ENCODE data around the gene HNMT. TPM values are rescaled to one million over a fixed set of nuclear protein-coding genes. Genes with fewer than 3 reads are reported as not detected.

Gene HNMT
- total RNA-seq, 1 experiment from 2014 or later: 3.1 TPM

DNA sequence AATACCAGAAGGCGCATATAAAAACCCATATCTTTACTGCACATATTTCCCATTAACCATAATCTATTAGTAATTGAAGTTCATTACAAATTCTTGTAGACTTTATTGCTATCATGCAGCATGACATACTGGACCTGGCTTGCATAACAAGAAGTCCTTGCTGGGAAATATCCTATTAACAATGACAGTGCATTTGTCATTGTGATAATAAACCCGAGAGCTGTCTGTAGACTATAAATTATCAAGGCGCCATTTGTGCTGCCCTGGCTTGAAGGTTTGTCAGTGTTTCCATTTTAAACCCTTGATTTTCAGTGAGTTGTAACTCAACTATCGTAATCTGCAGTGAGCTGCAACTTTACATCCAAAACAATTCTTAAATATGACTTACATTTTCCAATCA, 59.0 kb downstream of the HNMT start (continued):
- TF ChIP-seq, protein P1, sequence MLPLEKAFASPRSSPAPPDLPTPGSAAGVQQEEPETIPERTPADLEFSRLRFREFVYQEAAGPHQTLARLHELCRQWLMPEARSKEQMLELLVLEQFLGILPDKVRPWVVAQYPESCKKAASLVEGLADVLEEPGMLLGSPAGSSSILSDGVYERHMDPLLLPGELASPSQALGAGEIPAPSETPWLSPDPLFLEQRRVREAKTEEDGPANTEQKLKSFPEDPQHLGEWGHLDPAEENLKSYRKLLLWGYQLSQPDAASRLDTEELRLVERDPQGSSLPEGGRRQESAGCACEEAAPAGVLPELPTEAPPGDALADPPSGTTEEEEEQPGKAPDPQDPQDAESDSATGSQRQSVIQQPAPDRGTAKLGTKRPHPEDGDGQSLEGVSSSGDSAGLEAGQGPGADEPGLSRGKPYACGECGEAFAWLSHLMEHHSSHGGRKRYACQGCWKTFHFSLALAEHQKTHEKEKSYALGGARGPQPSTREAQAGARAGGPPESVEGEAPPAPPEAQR (CRISPR knock-in tag; IDR thresholded peaks at IDR 0.05): no peak
- TF ChIP-seq SOX15 (CRISPR knock-in tag; IDR thresholded peaks at IDR 0.05): no peak

DNA sequence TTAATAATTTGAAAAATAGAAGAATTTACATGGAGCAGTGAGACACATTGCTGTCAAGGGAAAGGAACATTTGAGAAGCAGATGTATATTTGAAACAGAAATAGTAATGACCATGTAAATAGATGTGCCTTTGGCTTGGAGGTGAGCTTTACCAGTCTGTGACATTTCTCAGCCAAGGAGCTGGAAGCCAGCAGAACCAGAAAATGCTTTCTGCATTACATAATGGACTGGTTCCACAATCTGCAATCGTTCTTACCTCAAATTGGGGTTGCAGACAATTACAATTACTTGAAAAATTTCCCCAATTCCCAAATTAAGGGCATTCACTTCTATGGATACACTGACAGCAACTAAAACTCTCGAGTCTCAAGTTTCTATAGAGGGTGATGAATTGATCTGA, 59.7 kb downstream of the HNMT start:
- peaks cover 5% of the 10 kb centered on the region for H3K4me1 Mint-ChIP-seq
- CTCF ChIA-PET: interaction anchor here (0.8 kb wide), 1 partner anchor 135 kb away, joined by 3 read pairs; no protein-coding TSS in a partner anchor
- H3K4me3 Mint-ChIP-seq: no peak overlapping the region
- no peak overlapping the region for H3K27ac Mint-ChIP-seq
- H3K27me3 Mint-ChIP-seq (ENCODE audit: low read depth): no peaks in the 10 kb centered on the region
- no peaks in the 10 kb centered on the region for H3K36me3 Mint-ChIP-seq
- DNase-seq (ENCODE audit: low spot score): no peak
- no peak for ATAC-seq
- H3K9me3 Mint-ChIP-seq: no peaks in the 10 kb centered on the region
- POLR2A ChIA-PET: no interaction called here
- no peak for TF ChIP-seq ZNF671 (CRISPR knock-in tag; IDR thresholded peaks at IDR 0.05)
- no peak for TF ChIP-seq SMAD3 (CRISPR knock-in tag; IDR thresholded peaks at IDR 0.05; ENCODE audit: borderline replicate concordance)

DNA sequence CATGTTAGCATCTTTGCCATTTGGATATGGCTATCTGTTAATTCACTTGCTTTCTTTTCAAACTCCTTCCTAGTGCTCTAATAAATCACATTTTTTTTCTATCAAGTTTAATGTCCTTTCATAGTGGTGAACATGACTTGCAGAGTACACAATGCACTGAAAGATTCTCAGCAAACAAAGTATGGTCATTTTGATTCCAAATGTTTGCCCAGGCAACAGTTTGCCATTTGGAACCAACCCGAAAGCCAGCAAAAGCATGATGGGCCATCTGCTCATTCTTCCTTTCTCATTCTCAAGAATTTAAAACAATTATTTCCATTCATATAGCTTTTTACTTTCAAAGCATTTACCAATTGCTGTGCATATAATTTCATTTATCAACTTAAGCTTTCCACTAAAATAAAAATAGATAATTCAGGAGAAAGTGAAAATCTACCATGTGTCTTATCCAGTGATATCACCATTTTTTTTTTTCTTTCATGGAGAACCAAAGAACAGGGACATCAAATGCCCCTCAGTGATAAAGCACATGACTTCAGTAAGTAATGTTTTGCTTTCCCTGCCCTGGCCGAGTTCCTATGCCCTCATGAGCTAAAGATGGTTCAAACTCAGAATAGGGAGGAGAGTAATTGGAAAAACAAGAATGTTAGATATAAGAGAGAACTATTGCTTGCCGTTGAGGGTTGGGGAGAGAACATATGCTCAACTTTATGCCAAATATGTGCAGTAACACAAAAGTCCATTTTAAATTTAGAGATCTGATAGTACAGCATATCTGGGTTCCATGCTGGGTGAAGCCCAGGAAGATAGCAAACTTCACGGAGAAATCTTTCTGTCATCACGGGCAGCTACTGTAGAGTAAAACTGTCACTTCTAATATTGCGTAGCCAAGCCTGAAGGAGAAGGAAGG, 62.1 kb downstream of the HNMT start:
- TF ChIP-seq HMGA2 (CRISPR knock-in tag; IDR thresholded peaks at IDR 0.05): no peak
- no peak for TF ChIP-seq RORB (CRISPR knock-in tag; IDR thresholded peaks at IDR 0.05)
- no peak for TF ChIP-seq ZBTB21 (CRISPR knock-in tag; IDR thresholded peaks at IDR 0.05; ENCODE audit: borderline replicate concordance)
- no peak for TF ChIP-seq GTF2I (CRISPR knock-in tag; conservative IDR thresholded peaks at IDR 0.05)
- H3K4me3 Mint-ChIP-seq: no peak overlapping the region
- no peaks in the 10 kb centered on the region for H3K36me3 Mint-ChIP-seq
- peaks cover 5% of the 10 kb centered on the region for H3K4me1 Mint-ChIP-seq
- ChIA-PET CTCF (interaction anchor here (0.6 kb wide), 1 partner anchor 755 kb away, joined by 3 read pairs; no protein-coding TSS in a partner anchor), POLR2A (interaction anchor here (0.7 kb wide), 1 partner anchor 1808 kb away, joined by 5 read pairs; no protein-coding TSS in a partner anchor)
- no peaks in the 10 kb centered on the region for H3K9me3 Mint-ChIP-seq
- DNase-seq (ENCODE audit: low spot score) (no peak), ATAC-seq (no peak)
- no peaks in the 10 kb centered on the region for H3K27me3 Mint-ChIP-seq (ENCODE audit: low read depth)
- no peak overlapping the region for H3K27ac Mint-ChIP-seq

DNA sequence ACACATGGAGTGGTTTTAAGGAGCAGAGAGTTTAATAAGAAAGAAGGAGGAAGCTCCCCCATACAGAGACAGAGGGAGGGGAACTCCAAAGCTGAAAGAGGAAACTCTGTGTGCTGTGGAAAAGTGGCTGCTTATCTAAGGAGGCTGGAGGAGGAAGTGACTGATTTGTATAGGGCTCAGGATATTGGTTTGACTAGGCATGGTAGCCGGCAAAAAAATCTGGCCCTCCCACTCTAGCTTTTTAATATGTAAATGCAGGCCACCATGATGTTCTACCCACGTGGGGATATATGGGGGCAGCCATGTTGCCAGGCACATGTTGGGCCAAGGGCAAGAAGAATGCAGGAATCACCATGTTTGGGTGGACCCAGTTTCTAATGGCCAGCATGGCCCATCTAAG, 64.3 kb downstream of the HNMT start:
- Mint-ChIP-seq H3K4me3 (no peak overlapping the region), H3K4me1 (peaks cover 5% of the 10 kb centered on the region), H3K27me3 (ENCODE audit: low read depth) (no peaks in the 10 kb centered on the region), H3K9me3 (no peaks in the 10 kb centered on the region), H3K27ac (no peak overlapping the region), H3K36me3 (no peaks in the 10 kb centered on the region)
- no peak for ATAC-seq
- CTCF ChIA-PET: no interaction called here
- TF ChIP-seq ATF1 (CRISPR knock-in tag; IDR thresholded peaks at IDR 0.05) (no peak), NFATC4 (CRISPR knock-in tag; IDR thresholded peaks at IDR 0.05) (no peak), SOX15 (CRISPR knock-in tag; IDR thresholded peaks at IDR 0.05) (no peak), GABPB1 (CRISPR knock-in tag; IDR thresholded peaks at IDR 0.05) (no peak)
- TF ChIP-seq, protein P2, sequence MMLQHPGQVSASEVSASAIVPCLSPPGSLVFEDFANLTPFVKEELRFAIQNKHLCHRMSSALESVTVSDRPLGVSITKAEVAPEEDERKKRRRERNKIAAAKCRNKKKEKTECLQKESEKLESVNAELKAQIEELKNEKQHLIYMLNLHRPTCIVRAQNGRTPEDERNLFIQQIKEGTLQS (CRISPR knock-in tag; conservative IDR thresholded peaks at IDR 0.05): no peak
- TF ChIP-seq, protein P3, sequence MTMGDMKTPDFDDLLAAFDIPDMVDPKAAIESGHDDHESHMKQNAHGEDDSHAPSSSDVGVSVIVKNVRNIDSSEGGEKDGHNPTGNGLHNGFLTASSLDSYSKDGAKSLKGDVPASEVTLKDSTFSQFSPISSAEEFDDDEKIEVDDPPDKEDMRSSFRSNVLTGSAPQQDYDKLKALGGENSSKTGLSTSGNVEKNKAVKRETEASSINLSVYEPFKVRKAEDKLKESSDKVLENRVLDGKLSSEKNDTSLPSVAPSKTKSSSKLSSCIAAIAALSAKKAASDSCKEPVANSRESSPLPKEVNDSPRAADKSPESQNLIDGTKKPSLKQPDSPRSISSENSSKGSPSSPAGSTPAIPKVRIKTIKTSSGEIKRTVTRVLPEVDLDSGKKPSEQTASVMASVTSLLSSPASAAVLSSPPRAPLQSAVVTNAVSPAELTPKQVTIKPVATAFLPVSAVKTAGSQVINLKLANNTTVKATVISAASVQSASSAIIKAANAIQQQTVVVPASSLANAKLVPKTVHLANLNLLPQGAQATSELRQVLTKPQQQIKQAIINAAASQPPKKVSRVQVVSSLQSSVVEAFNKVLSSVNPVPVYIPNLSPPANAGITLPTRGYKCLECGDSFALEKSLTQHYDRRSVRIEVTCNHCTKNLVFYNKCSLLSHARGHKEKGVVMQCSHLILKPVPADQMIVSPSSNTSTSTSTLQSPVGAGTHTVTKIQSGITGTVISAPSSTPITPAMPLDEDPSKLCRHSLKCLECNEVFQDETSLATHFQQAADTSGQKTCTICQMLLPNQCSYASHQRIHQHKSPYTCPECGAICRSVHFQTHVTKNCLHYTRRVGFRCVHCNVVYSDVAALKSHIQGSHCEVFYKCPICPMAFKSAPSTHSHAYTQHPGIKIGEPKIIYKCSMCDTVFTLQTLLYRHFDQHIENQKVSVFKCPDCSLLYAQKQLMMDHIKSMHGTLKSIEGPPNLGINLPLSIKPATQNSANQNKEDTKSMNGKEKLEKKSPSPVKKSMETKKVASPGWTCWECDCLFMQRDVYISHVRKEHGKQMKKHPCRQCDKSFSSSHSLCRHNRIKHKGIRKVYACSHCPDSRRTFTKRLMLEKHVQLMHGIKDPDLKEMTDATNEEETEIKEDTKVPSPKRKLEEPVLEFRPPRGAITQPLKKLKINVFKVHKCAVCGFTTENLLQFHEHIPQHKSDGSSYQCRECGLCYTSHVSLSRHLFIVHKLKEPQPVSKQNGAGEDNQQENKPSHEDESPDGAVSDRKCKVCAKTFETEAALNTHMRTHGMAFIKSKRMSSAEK (CRISPR knock-in tag; IDR thresholded peaks at IDR 0.05; ENCODE audit: borderline replicate concordance): no peak
- no peak for DNase-seq (ENCODE audit: low spot score)
- POLR2A ChIA-PET: no interaction called here

Data from WTC11 (cell line).